HL-60/S4 treated with retinoic acid at 250 ng/mL for 4 days and 3 days (cell line): ENCODE data around the gene TMEM132D.

ENCODE experiments used
- in situ Hi-C: fragments of 300-500 bp; cut with MboI; formaldehyde crosslinking; loops from 2 replicates; pipeline ENCODE4 v1.7.0; 2022; ENCODE audit warnings: low sequenced_read_pairs

Gene TMEM132D

DNA sequence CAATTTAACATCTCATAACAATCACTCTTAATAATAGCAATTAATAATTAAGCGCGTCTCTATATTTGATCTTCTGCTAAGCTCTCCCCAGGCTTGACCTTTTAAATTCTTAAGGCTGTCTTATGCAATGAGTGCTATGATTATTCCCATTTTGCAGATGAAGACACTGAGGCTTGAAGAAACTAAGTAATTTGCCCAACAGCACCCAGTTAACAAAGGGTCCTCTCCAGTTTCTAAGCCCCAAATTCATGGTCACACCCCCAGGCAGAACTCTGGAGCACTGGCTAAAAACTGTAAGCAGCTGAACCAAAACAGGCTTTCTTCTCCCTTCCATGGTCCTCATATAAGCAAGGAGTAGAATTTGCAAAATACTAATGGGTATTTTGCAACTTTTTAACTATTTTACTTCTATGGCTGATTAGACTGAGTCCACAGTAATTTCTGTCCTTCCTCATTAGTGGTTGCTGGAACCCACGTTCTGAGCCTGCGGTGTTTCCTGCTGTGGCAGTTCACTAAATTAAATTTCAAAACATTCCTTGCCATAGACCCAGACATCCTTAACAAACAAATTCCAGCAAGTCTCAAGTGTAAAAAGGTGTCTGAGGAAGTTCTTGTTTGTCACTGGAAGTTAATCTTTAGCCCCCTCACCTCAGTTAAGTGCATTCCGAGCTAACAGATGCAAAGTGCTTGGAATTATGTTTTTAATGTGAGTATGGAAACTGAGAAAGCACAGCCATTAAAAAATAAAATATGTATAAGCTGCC is 76.5 kb downstream of the TMEM132D start:
- in situ Hi-C loops: no loop called here

DNA sequence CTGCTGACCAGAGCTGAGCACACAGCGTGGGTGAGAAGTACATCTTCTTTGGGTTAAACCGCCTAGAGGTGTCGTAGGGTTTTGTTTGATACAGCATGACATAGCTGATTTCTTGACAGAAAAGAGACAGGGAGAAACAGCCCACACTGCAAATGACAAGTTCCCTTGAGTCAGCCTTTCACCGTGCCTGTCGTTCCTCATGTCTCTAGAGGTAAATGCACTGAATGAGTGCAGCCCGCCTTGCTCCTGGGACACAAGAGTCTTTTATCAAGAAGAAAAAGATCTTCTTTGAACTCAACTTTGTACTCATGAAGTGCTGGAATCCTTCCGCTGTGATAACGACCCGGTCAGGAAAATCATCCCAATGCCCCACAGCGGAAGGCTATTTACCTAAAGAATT is 77.6 kb downstream of the TMEM132D start:
- in situ Hi-C loops: no loop called here

DNA sequence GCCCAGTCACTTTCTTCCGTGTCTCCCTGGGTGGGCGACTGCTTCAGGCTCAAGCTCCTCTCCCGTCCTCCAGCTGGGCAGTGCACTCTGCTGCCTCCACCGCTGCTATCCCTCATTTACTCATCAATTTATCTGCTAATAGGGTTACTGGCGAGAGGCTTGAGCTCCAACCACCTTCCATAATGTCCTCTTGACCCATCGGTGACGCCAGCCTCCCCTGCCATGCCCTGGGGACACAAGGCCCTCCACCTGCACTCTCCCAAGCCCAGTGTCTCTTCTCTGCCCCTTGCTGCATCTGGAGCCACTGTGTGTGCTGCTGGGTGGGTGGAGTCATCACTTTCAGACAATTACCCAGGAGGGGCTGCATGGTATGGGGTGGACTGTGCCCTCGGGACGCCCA is 78.5 kb downstream of the TMEM132D start:
- in situ Hi-C loops: no loop called here

DNA sequence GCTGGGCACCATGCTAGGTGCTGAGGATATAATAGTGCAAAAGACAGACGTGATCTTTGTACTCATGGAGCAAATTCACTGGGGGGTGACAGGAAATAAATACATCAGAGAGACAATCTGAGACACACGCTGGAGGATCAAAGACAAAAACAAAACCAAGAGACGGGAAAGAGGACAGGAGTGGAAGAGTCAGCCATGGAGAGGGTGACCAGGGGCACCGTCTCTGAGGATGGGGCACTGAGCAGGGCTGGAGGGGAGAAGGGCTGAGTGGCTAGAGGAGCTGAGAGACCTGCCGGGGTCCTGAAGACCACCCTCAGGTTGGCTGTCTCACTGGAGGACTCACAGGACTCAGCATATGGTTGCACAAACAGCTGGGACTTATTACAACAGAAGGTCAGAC is 81.9 kb downstream of the TMEM132D start:
- in situ Hi-C loops: no loop called here

DNA sequence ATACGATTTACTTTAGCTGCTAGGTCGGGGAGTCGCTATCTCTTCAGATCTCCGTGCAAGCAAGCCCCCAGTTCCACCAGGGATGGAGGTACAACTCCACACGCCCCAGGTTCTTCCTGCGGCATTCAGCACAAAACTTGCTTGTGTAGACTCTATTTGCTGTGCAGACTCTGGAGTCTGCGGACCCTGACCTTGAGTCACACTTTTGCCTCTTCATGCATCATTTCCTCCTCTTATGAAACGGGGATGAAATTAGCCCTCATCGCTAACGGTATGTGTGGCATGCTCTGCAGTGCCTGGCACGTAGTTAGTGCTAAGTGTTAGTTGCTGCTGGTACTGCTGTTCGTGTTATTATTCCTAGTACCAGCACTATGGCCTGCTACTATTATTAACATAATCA is 84.4 kb downstream of the TMEM132D start:
- in situ Hi-C loops: no loop called here

DNA sequence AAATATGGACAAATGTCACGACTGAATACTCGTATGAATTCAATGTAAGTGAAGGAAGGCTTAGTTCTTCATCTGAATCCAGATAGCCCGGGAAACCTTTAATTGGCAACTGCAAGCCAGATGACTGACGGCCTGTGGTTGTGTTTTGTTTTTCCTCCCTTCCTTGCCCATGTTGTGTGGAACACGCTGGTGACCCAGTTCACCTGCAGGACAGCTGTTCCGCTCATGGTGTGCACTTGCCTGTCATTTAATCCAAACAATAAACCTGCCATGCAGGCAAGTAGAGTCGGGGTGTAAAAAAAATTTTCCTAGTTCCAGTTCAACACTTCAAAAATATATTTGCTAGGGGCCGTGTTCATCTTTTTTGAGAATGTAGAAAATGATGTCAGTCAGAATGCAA is 88.0 kb downstream of the TMEM132D start:
- in situ Hi-C loops: no loop called here

DNA sequence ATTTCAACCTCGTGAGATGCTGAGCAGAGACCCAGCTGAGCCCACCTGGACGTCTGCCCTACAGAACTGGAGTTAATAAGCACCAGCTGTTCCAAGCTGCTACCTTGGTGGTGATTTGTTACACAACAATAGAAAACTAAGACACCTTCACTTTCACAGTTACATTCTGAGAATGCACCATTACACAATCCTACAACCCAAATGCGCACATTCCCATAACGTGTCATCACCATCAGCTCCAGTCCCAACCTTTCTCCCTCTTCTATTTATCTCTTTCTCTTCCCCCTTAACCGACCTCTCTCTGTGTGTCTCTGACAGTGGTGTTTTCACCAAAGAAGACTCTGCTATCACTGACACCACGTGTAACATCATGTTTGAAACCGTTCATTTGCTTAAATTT is 91.9 kb downstream of the TMEM132D start:
- in situ Hi-C loops: no loop called here

DNA sequence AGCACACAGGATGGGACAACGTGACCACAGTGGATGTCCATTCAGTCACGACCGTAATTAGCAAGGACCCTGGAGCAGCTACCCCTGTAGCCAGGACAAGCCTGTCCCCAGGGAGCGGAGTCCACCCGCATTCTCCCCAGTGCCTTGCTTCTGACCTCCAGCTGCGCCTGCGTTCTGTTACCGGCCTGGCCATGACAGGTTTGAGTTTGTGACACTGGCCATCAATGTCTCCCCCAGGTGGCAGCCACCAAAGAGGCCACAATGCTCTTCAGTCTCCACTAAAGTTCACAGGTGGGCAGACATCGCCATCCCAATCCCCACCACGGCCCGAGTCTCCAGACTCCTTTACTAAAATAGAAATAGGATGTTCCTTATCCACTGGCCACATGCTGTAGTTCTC is 96.7 kb downstream of the TMEM132D start:
- in situ Hi-C loops: no loop called here

DNA sequence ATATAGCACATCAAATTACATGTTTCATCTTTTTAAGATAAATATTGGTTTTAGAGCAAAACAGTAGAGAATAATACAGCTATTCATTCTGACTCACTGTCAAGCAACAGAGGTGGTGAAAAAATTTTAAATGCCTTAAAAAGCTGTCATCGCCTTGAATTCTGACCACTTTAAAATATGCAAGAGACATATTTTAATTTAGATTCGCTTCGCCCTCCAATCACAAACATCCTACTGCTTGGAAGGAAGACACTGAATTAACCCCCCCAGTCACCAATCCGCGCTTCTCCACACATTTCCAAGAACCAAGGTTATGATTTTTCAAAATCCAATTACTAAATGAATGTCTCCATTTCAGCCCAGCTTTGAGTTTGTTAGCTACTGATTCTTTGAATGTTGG is 112.4 kb downstream of the TMEM132D start:
- in situ Hi-C loops: no loop called here

DNA sequence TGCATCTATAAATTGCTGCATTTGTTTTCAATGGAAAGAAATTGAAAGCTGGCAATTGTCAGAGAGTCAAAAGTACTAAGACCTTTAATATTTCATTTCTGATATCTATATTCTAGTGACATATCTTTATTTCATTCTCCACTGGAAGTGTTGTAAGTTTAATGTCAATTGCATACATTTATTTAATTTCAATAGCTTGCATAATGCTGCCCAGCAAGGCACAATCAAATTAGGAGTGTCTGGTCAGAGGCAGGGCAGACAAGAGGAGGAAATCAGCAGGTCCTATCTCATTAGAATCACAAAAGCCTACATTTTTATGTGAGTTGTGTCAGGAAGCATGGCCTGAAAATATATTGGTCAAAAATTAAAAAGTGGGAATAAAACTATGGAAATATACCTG is 112.9 kb downstream of the TMEM132D start:
- in situ Hi-C loops: no loop called here

DNA sequence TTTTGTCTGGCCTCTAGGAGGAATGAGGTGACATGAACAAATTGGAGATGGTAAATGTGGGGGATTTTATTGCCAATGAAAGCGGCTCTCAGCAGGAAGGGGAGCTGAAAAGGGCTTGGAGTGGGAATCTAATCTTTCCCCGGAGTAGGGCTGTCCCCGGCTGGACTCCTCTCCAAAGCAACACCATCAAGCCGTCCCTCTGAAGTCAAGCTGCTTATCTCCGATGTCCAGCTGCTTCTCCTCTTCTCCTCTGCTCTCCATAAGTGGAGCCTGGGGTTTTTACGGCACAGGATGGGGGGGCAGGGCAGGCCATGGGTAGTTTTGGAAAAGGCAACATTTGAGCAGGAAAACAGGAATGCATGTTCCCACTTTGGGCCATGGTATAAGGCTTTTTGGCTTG is 113.5 kb downstream of the TMEM132D start:
- in situ Hi-C loops: no loop called here

DNA sequence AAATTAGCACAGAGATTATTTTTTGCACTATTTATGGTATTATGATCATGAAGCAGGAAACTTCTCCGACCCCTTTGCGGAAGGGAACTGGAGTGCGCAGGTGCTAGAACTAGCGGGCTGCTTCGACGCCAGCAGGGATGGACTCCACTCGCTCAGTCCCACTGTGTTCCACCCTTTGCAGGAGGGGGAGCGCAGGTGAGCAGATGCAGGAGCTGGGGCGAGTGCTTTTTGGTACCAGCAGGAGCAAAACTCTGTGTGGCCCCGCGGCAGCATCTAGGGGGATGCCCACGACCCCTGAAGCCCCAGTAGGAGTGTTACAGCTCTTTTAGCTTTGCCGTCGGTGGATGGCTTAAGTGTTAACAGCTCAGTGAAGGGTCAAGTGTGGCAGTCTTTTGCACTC is 113.9 kb downstream of the TMEM132D start:
- in situ Hi-C loops: no loop called here

DNA sequence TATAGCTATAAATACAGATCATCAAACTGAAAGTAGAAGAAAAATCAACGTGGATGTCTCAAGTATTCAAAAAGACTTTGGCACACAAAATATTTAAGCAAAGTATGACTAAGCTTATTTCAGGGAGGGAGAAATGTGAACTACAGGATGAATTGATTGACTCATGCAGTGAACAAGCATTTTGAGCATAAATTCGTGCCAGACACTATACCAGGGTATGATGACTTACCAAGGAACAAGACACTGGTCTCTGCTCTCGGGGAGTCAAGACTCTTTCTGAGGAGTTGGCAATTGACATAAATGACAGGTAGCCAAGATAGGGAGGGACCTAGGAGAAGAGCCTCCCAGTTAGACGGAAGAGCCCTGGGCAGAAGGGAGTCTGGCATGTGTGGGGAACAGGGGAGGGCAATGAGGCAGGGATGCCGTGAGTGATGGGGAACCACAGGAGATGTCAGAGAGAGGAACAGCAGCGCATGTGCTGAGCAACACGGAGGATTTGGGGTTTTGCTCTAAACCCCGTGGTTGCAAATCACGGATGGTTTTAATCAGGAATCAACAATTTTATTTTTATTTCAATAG is 115.2 kb downstream of the TMEM132D start:
- in situ Hi-C loops: no loop called here

DNA sequence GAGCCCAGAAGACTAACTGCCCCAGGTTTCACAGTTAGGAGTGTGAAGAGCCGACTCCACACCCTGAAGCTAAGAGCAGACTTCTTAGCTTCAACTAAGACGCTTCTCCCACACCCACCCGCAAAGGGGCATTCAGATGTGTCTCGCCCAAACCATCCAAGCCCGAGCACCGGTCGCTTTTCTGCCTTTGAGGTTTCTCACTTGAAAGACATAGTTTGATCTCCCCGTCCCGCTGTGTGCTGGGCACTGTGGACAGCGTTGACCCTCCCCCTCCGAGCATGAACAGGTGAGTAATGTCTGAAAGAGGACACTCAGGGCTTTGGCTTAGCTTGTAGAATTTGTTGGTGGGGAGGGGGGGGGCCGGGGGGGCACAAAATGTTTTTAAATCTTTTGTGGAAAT is 123.8 kb downstream of the TMEM132D start:
- in situ Hi-C loops: no loop called here

DNA sequence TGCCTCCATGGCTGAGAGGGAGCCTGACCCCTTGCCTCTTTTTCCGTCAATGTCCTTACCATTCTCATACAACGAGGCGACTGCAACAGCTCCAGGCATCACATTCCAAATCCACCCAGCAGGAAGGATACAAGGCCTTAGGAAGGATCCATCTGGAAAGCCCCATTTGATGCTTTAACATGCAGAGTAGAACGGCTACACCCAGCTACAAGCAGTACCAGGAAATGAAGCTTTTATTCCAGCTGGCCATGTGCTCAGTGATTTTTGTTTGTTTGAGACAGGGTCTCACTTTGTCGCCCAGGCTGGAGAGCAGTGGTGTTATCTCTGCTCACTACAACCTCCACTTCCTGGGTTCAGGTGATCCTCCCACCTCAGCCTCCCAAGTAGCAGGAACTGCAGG is 124.8 kb downstream of the TMEM132D start:
- in situ Hi-C loops: no loop called here

DNA sequence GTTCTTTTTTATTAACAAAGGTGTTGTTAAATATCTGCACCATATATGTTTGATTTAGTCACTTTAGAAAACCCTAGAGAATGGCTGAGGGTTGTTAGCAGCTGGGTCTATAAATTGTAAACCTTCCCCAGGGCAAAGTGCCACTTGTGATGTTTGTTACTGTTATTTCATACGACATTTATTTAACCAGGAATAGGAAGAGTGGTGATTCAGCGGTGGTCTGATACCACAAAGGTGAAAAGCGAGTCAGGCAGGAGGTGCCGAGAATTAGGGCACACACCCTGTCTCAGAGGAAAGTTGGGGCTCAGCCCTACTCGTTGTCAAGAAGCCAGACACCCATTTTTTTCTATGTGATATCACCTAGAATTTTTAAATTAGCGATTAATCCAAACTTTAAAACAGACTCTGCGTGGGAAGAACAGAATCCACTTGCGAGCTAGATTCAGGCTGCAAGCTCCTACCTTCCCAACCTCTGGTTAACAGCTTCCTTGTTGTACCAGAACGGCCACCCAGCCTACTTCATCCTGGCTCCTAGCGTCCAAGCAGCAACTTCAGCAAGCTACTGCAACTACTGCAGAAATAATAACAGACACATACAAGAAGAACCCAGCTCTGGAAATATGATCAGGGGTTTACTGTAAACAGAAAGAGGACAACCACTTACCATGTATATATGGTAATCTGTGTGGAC is 126.7 kb downstream of the TMEM132D start:
- in situ Hi-C loops: no loop called here

DNA sequence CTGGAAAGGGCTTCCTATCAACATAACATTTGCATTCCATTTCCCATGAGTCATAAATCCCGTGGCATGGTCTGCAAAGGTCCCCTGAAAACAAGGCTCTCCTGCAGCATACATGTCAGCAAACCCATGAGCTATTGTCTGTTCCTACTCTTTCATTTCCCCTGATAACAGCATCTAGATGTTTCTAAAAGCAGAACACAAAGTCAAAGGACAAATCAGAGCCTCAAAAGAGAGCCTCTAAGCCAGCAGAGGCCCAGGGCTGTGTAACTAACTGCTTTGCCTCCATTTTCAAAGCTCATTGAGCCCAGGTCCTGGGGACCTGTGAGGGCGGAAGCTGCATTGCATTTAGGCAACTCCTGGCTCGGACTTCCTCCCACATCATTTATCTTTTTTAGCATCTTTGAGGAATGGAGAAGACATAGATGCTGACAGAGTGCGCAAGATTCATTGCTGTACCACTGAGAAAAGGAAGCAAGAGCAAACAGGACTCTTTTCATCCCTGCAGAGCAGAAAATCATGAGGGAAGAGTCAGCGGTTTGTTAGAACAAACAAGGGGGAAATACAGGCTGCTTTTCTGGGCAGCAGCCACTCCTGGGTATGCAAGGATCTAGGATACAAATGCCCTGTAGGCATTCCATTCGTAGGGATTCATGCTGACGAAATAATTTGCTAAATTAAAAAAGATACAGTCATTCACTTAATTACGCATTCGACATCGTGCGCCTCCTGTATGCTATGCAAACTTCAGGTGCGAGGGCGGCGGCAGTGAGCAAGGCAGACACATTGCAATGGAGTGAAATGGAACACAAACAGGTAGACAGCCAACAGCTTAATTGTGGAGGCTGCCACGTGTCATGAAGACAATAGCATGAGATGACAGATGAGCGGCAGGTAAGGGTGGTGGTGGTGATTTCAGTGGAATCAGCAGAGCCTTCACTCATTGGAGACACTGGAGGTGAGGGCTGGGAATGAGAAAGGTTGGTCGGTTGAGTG is 131.0 kb downstream of the TMEM132D start:
- in situ Hi-C loops: no loop called here

DNA sequence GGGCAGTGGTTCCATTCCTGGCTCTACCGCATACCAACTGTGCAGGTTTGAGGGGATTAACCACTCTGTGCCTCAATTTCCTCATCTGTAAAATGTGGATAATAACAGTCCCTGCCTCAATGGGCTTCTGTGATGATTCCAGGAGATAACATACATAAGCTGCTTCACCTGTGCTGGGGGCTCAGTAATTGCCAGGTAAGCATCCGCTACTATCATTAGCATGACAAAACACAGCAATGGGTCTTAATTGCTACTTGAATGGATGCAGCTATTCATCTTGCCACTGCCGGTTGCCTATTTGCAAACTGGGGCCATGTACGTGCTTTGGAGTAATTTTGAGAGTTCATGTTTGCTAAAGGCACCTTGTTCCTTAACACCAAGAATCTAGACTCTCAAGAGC is 132.6 kb downstream of the TMEM132D start:
- in situ Hi-C loops: no loop called here

DNA sequence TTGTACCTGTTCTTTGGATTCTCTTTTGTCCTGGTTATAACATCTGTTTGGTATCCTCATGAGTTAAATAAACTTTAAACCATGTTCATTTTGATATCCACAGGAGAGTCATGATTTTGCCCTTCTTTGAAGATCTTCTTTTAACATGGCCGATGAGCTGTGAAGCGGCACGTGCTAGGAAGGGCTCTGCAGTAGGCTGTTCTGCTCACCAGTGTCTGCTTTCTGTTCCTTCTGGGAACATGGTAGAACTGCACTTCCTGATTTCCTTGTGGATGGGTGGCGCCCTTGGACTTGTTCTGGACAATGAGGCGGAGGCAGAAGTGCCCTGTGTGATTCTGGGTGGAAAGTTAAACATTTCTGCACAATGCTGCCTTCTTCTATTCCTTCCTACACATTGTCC is 138.1 kb downstream of the TMEM132D start:
- in situ Hi-C loops: no loop called here

DNA sequence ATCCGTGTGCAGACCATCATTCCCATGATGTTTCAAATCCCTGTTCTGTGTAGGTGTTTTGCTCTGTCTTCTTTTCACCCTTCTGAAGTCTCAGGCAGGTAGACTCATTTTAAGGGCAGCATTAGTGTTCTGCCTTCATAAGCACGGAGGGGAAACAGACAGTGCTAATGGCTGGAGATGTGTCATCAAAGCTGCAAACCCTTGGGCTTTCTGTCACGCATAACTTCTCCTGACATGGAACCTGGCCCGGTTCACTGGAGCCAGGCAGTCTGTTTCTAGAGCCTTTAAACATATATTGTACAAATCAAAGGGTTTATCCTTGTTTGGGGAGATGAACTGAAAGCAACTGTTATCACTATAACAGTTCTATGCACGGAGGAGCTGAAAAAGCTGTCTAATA is 141.4 kb downstream of the TMEM132D start:
- in situ Hi-C loops: no loop called here

DNA sequence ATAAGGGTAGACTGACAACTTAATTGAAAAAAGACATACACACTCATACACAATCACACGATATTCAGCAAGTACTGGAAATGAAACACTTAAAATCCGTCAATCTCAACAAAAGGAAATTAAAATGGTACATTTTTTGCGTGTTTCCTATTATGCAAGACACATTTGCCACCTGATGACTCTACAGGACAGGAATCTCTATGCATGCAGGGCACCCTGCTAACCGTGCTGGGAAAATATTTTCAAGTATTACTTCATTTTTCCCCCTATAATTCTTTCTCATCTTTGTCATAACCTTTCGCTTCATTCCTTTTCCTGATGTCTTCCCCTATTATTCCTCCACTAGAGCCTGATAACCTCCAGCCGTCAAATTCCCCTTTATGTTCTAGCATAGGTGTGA is 150.2 kb downstream of the TMEM132D start:
- in situ Hi-C loops: no loop called here
